HG03159 (cell line): ENCODE measurements around the gene PLCXD3.
A peak's percentile ranks its signal among the peaks of the same experiment; 100 is the strongest.
"Not testable (repeated sequence)": the region's sequence is repeated elsewhere in the genome, so short reads cannot be mapped to it uniquely, and the experiment has no call there.

Source experiments
- ATAC-seq: cut with Tn5 transposase; IDR thresholded peaks from one replicate; pipeline ENCODE4 v1.9.1; 2021; ENCODE audit warnings: mild to moderate bottlenecking, moderate library complexity; ENCODE audit not compliant: unreplicated experiment

The PLCXD3 gene

GRCh38 chr5:41493490-41494126 lies 16.8 kb downstream of the PLCXD3 start:
- not testable (repeated sequence) for ATAC-seq

GRCh38 chr5:41485533-41485932 lies 24.9 kb downstream of the PLCXD3 start:
- ATAC-seq: no peak

GRCh38 chr5:41482715-41483114 lies 27.7 kb downstream of the PLCXD3 start:
- ATAC-seq: peak; percentile 59

GRCh38 chr5:41482173-41482572 lies 28.2 kb downstream of the PLCXD3 start:
- no peak for ATAC-seq

- not testable (repeated sequence) for ATAC-seq
Observed at GRCh38 chr5:41471571-41472208, 38.7 kb downstream of the PLCXD3 start.

- no peak for ATAC-seq
Observed at GRCh38 chr5:41465493-41466171, 44.8 kb downstream of the PLCXD3 start.

GRCh38 chr5:41459557-41459956 lies 50.8 kb downstream of the PLCXD3 start:
- ATAC-seq: no peak

GRCh38 chr5:41457094-41457493 lies 53.3 kb downstream of the PLCXD3 start:
- ATAC-seq: no peak

GRCh38 chr5:41452506-41452905 lies 57.9 kb downstream of the PLCXD3 start:
- ATAC-seq: no peak

GRCh38 chr5:41447650-41448510 lies 62.5 kb downstream of the PLCXD3 start:
- ATAC-seq: no peak

- ATAC-seq: no peak
Observed at GRCh38 chr5:41445937-41446563, 64.4 kb downstream of the PLCXD3 start.

- no peak for ATAC-seq
Observed at GRCh38 chr5:41435276-41435675, 75.1 kb downstream of the PLCXD3 start.

GRCh38 chr5:41433552-41434181 lies 76.7 kb downstream of the PLCXD3 start:
- ATAC-seq: no peak

- ATAC-seq: no peak
Observed at GRCh38 chr5:41432481-41433253, 77.7 kb downstream of the PLCXD3 start.

- ATAC-seq: no peak
Observed at GRCh38 chr5:41427505-41427904, 82.9 kb downstream of the PLCXD3 start.

GRCh38 chr5:41425736-41426135 lies 84.7 kb downstream of the PLCXD3 start:
- ATAC-seq: no peak

- no peak for ATAC-seq
Observed at GRCh38 chr5:41420492-41421067, 89.8 kb downstream of the PLCXD3 start.

- no peak for ATAC-seq
Observed at GRCh38 chr5:41418220-41419031, 92.0 kb downstream of the PLCXD3 start.
